GM23338 (cell line): ENCODE measurements around the gene KXD1.

Experiments used
- CTCF ChIP-seq, 2 experiments: fragments of 200-600 bp in 1 of 2; sonication (generic) in 1 of 2; conservative IDR thresholded peaks; 2 replicates each; pipeline versions ENCODE4 v1.5.1 to v1.6.1; 2016 to 2017; ENCODE audit warnings: antibody characterized with exemption in 2 of 2, low read depth in 2 of 2, mild to moderate bottlenecking in 2 of 2, moderate library complexity in 1 of 2
- POLR2AphosphoS5 ChIP-seq: IDR thresholded peaks from 2 replicates; pipeline ENCODE4 v1.6.1; 2016; ENCODE audit warnings: antibody characterized with exemption, low read depth

GRCh38 chr19:18617562-18617961 lies 59.9 kb downstream of the KXD1 start:
- TF ChIP-seq POLR2AphosphoS5 (no peak), CTCF (conservative IDR thresholded peaks at IDR 0.05; ENCODE audit: low read depth in 2 of 2) (no peak)
